22Rv1 (cell line): Measurements from ENCODE around the gene CBLC.

Source experiments
- H3K27ac ChIP-seq: fragments of 450-650 bp; 2 replicates; pipeline ENCODE4 v1.5.1; 2017
- ZFX ChIP-seq: fragments of 450-650 bp; IDR thresholded peaks from 2 replicates; pipeline ENCODE4 v1.6.1; 2017; ENCODE audit warnings: antibody characterized with exemption, borderline replicate concordance
- TF ChIP-seq, protein P1 (sequence below): fragments of 450-650 bp; IDR thresholded peaks from 2 replicates; pipeline ENCODE4 v1.5.1; 2017; ENCODE audit warnings: mild to moderate bottlenecking

The CBLC gene

DNA sequence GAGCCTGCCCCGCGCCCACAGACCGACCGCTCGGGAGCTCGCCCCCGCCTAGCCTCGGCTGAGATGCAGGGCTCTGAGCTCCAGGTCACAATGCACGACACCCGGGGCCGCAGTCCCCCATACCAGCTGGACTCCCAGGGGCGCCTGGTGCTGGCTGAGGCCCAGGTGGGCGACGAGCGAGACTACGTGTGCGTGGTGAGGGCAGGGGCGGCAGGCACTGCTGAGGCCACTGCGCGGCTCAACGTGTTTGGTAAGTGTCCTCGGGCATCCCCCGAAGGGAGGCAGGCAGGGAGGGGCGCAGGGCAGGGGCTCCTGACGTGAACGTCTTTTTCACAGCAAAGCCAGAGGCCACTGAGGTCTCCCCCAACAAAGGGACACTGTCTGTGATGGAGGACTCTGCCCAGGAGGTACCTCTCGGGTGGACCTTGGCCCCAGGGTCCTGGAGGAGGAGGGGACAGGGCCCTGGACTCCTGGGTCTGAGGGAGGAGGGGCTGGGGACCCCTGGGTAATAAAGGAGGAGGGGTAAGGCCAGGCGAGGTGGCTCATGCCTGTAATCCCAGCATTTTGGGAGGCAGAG is 34.5 kb downstream of the CBLC start:
- no peak for TF ChIP-seq ZFX
- TF ChIP-seq, protein P1, sequence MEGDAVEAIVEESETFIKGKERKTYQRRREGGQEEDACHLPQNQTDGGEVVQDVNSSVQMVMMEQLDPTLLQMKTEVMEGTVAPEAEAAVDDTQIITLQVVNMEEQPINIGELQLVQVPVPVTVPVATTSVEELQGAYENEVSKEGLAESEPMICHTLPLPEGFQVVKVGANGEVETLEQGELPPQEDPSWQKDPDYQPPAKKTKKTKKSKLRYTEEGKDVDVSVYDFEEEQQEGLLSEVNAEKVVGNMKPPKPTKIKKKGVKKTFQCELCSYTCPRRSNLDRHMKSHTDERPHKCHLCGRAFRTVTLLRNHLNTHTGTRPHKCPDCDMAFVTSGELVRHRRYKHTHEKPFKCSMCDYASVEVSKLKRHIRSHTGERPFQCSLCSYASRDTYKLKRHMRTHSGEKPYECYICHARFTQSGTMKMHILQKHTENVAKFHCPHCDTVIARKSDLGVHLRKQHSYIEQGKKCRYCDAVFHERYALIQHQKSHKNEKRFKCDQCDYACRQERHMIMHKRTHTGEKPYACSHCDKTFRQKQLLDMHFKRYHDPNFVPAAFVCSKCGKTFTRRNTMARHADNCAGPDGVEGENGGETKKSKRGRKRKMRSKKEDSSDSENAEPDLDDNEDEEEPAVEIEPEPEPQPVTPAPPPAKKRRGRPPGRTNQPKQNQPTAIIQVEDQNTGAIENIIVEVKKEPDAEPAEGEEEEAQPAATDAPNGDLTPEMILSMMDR: no peak
- no peak overlapping the region for H3K27ac ChIP-seq

DNA sequence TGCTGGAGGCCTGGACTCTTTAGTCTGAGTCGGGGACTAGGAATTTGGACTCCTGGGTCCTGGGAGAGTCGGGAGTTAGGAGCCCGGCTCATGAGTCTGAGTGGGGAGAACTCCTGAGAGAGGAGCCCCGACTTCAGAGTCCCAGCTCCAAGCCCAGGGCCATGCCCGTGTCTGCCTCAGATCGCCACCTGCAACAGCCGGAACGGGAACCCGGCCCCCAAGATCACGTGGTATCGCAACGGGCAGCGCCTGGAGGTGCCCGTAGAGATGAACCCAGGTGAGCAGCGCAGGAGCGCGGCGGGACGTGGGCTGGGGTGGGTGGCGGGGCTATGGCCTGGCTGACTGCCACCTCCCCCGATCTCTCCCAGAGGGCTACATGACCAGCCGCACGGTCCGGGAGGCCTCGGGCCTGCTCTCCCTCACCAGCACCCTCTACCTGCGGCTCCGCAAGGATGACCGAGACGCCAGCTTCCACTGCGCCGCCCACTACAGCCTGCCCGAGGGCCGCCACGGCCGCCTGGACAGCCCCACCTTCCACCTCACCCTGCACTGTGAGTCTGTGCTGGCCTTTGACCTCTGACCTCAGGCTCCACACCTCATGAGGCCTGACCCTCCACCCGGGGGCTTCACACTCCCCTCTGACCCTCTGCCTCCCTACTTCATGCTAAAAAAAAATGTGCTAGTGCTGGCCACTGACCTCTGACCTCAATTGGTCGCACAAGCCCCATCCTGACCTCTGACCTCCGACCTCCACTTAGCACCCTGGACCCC is 35.6 kb downstream of the CBLC start:
- TF ChIP-seq ZFX: no peak
- TF ChIP-seq, protein P1: no peak
- H3K27ac ChIP-seq: no peak overlapping the region

DNA sequence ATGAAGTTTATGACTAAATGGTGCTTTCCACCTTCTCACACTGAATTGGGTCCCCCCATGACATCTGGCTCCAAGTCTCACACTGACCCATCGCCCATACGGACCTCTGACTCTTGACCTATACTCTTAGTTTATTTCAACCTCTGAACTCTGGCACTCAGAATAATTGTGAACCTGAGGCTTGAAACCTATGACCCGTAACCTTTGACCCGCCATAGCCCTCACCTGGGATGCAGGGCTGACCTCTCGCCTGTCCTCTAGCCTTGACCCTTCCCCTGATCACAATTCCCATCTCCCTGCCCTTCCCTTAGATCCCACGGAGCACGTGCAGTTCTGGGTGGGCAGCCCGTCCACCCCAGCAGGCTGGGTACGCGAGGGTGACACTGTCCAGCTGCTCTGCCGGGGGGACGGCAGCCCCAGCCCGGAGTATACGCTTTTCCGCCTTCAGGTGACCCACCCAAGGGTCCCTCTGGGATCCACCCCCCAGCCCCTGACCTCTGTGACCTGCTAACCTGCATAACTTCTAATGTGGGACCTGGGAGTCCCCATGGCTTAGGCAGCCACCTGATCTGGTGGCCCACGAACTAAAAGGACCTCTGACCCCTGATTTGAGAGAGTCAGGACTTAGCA is 36.3 kb downstream of the CBLC start:
- no peak overlapping the region for H3K27ac ChIP-seq
- TF ChIP-seq, protein P1: no peak
- TF ChIP-seq ZFX: no peak

DNA sequence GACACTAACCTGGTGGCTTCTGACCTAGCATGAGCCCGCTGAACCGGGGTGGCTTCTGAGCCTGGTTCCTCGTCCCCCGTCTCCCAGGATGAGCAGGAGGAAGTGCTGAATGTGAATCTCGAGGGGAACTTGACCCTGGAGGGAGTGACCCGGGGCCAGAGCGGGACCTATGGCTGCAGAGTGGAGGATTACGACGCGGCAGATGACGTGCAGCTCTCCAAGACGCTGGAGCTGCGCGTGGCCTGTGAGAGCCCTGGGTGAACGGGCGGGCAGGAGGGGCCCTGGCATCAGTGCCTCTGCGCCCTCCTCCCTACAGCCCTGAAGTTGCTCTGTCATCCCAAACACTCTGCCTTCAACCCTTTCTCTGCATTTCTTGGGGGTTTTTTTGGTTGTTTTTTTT is 36.8 kb downstream of the CBLC start:
- no peak for TF ChIP-seq ZFX
- TF ChIP-seq, protein P1: no peak
- no peak overlapping the region for H3K27ac ChIP-seq

DNA sequence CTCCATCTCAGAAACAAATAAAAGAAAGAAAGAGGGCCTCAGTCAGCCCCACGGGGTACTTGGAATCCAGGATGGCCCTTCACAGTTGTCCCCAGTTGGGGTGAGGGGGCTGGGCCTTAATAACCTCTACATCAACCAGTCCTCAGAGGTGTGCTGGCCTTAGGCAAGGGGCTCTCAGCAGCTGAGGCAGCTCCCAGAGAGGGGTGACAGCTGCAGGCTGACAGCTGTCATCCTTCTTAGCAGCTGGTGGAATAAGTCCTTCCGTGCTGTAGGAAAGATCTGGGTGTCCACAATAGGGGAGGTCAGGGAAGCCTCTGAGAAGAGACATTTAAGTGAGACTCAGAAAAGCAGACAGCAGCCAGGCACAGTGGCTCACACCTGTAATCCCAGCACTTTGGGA is 38.6 kb downstream of the CBLC start:
- TF ChIP-seq, protein P1: no peak
- no peak for TF ChIP-seq ZFX

DNA sequence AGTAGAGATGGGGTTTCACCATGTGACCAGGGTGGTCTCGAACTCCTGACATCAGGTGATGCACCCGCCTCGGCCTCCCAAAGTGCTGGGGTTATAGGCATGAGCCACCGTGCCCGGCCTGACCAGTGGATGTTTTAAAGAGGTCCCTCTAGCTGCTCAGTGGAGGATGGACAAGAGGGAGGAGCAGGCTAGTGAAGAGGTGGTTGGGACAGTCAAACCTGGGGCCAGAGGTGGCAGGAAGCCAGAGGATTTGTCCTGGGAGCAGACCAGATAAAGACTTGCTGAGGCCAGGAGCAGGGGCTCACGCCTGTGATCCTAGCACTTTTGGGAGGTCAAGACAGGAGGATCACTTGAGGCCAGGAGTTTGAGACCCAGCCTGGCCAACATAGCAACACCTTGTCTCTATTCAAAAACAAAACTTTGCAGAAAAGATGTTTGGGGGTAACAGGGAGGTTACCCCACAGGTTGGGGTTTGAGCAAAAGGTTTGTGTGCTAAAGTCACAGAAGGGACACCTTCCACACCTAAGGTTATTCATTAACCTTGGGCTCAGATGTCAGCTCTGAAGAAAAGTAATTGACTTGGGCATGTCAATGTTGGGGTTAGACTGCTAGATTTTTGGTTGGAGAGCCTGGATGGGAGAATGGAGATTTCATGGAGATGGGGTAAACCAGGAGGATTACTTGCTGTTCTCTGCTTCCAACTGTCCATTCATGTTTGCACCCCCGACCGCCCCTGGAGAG is 40.2 kb downstream of the CBLC start:
- H3K27ac ChIP-seq: no peak overlapping the region
- TF ChIP-seq, protein P1: no peak
- no peak for TF ChIP-seq ZFX

More for the DNA sequence above, 38.6 kb downstream of the CBLC start:
- H3K27ac ChIP-seq: no peak overlapping the region
